WERI-Rb-1 (cell line): ENCODE results near the gene YAP1.

Experiments
- DNase-seq: peaks from one replicate; pipeline ENCODE4 v3.0.0-alpha.2; 2020
- H3K27ac ChIP-seq: fragments of 250-450 bp; sonication (Bioruptor Pico); 2 replicates; pipeline ENCODE4 v1.5.1; 2020; ENCODE audit warnings: mild to moderate bottlenecking, moderate library complexity
- H3K27me3 ChIP-seq: fragments of 250-450 bp; sonication (Bioruptor Pico); 2 replicates; pipeline ENCODE4 v1.5.1; 2021; ENCODE audit warnings: mild to moderate bottlenecking, low read depth, moderate library complexity; ENCODE audit not compliant: insufficient read depth, severe bottlenecking
- H3K36me3 ChIP-seq: fragments of 250-450 bp; sonication (Bioruptor Pico); 2 replicates; pipeline ENCODE4 v1.5.1; 2020; ENCODE audit warnings: mild to moderate bottlenecking, moderate library complexity
- H3K4me3 ChIP-seq: 2 replicates; pipeline ENCODE4 v1.5.1; 2011; ENCODE audit warnings: low read depth, mild to moderate bottlenecking, control low read depth, low read length
- H3K9me3 ChIP-seq: fragments of 250-450 bp; sonication (Bioruptor Pico); 2 replicates; pipeline ENCODE4 v1.5.1; 2021; ENCODE audit warnings: mild to moderate bottlenecking, moderate library complexity; ENCODE audit not compliant: severe bottlenecking
- CTCF ChIP-seq: IDR thresholded peaks from 2 replicates; pipeline ENCODE4 v1.5.1; 2011; ENCODE audit warnings: low read depth, mild to moderate bottlenecking, control low read depth, inconsistent platforms, low read length

Gene YAP1

GRCh38 chr11:102135256-102135655 is 25.0 kb downstream of the YAP1 start:
- no peaks in the 10 kb centered on the region for H3K9me3 ChIP-seq
- no peak overlapping the region for H3K27ac ChIP-seq
- no peaks in the 10 kb centered on the region for H3K36me3 ChIP-seq
- no peak overlapping the region for H3K4me3 ChIP-seq
- no peak for DNase-seq
- no peaks in the 10 kb centered on the region for H3K27me3 ChIP-seq
- no peak for TF ChIP-seq CTCF

- DNase-seq: no peak
- Histone ChIP-seq H3K9me3 (no peaks in the 10 kb centered on the region), H3K4me3 (no peak overlapping the region), H3K27me3 (no peaks in the 10 kb centered on the region), H3K36me3 (no peaks in the 10 kb centered on the region), H3K27ac (no peak overlapping the region)
- no peak for TF ChIP-seq CTCF
These were observed 28.0 kb downstream of the YAP1 start for GRCh38 chr11:102138223-102138622.

GRCh38 chr11:102138670-102139069 is 28.4 kb downstream of the YAP1 start:
- Histone ChIP-seq H3K36me3 (no peaks in the 10 kb centered on the region), H3K4me3 (no peak overlapping the region), H3K9me3 (no peaks in the 10 kb centered on the region), H3K27ac (no peak overlapping the region), H3K27me3 (no peaks in the 10 kb centered on the region)
- no peak for TF ChIP-seq CTCF
- no peak for DNase-seq

- no peaks in the 10 kb centered on the region for H3K9me3 ChIP-seq
- H3K27ac ChIP-seq: no peak overlapping the region
- H3K36me3 ChIP-seq: no peaks in the 10 kb centered on the region
- DNase-seq: no peak
- no peak overlapping the region for H3K4me3 ChIP-seq
- TF ChIP-seq CTCF: no peak
- H3K27me3 ChIP-seq: no peaks in the 10 kb centered on the region
These were observed 28.8 kb downstream of the YAP1 start for GRCh38 chr11:102139081-102139498.

- no peaks in the 10 kb centered on the region for H3K27me3 ChIP-seq
- no peaks in the 10 kb centered on the region for H3K9me3 ChIP-seq
- TF ChIP-seq CTCF: no peak
- H3K4me3 ChIP-seq: no peak overlapping the region
- H3K27ac ChIP-seq: no peak overlapping the region
- no peak for DNase-seq
- no peaks in the 10 kb centered on the region for H3K36me3 ChIP-seq
These were observed 32.1 kb downstream of the YAP1 start for GRCh38 chr11:102142333-102142732.

GRCh38 chr11:102143867-102144266 is 33.6 kb downstream of the YAP1 start:
- no peak for DNase-seq
- no peaks in the 10 kb centered on the region for H3K27me3 ChIP-seq
- H3K36me3 ChIP-seq: no peaks in the 10 kb centered on the region
- no peak overlapping the region for H3K4me3 ChIP-seq
- H3K9me3 ChIP-seq: no peaks in the 10 kb centered on the region
- no peak for TF ChIP-seq CTCF
- H3K27ac ChIP-seq: no peak overlapping the region
